CD4-positive, alpha-beta T cell treated with Interleukin-15 for 4 hours (primary cell): ENCODE data around the gene STUM.
A peak's percentile ranks its signal among the peaks of the same experiment; 100 is the strongest.

ENCODE experiments used
- DNase-seq: peaks from one replicate; pipeline ENCODE4 v3.0.0-alpha.2; 2020; ENCODE audit warnings: low spot score

Gene STUM

DNA sequence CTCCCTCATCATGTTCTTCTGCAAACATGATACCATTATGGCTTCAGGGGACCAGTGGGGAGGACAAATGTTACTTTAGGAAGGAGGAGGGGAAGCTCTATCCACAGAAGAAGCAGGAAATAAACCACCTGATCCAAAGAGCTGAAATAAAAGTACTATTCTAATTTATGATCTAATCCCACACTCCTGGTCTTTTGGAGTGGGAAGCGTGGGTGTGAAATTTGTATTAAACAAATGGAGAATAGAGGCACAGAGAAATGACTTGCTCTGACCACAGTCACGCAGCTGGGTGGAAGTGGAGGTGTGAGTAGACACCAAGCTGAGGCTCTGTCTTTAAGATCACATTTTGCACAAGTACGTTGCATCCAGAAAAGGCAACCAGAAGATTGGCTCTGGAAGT is 14.5 kb upstream of the STUM start:
- no peak for DNase-seq

DNA sequence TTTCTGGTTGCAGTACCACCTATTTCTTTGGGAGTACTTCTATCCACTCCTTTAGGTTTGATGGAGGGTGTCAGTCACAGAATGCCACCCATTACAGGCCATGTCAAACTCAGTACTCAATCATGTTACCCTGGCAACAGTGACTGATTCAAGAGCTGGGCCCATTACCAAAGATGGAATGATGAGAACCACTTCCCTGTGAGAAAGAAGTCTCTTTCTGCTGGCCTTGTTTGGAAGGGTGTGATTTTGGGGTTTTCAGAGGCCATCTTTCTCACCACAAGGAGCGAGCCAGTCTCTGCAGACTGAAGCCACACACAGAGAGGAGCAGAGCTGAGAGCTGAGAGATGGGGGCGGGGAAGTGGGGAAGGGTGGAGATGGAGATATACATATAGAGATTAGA is 13.9 kb upstream of the STUM start:
- DNase-seq = no peak

DNA sequence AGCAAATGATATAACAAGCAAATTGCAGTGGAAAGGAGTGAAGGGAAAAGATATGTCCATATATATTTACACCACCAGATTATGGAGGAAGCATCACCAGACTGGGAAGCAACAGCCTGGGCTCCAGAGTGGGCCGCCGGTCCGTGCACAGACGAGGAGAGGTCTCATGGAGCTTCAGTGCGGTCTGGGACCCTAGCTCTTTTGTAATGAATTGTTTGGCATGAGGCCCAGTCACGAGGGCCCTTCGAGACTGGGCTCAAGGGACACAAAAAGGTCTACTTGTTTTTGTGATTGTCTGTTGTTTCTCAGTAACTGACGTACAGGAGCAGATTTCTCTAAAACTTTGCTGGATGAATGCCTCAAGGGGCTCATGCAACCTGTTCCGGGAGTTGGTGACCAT is 12.9 kb upstream of the STUM start:
- DNase-seq = no peak

DNA sequence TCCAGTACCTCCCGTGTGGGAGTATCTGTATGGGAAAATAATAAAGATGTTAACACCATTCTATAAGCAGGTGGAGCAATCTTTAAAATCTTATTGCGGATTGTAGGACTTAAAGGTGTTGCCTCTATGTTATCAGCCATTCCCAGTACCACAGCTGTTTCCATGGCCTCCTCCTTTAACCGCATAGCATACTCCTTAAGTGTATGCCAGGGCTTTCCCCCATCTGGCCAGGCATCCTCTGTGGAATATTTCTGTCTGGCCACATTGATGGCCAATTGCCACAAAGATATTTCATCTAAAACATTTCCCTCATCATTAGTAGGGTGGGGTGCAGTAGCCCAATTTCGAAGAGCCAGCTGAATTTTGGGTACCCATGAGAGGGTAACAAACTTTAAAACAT is 7.3 kb upstream of the STUM start:
- no peak for DNase-seq

DNA sequence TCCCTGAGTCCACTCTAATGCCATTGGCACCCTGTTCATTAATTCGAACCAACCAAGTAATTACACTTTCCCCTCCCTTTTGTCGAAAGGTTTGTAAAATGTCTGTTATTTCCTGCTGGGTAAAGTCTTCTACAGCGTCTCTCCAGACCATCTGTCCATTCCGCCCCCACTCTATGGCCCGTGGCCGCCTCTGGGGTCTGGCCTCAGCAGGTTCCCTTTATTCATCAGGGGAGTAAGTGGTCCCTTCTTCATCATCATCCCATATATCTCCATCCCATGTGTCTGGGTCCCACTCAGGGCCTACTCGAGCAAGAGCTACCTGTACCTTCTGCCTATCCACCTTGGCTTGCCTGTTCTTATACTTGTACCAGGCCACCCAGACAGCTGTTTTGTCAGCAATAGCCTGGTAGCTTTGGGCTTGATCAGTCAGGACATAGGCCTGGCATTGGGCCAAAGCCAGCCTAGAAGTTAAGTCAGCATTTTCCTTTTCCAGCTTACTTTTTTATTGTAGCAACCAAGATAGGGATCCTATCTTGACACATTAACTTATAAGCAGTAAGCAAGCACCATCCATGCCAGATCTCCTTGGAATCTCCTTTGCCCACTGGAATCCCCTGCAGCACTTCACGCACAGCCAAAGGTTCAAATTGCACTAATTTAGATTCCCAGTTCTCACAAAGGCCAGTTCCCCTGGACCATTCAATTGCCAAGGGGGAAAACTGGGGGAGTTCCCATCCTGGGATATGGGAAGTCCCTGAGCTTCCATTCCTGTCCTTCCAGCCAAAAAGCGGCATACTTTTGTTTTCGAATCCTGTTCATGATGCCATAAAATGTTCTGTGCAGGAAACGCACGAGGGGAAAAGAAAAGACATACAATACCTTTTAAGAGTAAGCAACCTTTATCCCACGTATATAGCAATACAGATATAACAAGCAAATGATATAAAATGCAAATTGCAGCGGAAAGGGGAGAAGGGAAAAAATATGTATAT is 6.6 kb upstream of the STUM start:
- no peak for DNase-seq

DNA sequence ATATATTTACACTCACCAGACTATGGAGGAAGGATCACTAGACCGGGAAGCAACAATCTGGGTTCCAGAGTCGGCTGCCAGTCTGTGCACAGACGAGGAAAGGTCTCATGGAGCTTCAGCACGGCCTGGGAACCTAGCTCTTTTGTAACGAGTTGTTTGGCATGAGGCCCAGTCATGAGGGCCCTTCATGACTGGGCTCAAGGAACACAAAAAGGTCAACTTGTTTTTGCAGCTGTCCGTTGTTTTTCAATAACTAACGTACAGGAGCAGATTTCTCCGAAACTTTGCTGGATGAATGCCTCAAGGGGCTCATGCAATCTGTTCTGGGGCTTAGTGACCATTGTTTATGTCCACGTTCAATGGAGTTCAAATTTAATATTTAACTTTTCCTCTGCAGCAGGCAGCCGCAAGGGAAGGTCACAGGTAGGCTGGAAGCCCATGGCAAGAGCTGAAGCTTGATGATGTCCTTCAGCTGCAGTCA is 5.9 kb upstream of the STUM start:
- DNase-seq = no peak

DNA sequence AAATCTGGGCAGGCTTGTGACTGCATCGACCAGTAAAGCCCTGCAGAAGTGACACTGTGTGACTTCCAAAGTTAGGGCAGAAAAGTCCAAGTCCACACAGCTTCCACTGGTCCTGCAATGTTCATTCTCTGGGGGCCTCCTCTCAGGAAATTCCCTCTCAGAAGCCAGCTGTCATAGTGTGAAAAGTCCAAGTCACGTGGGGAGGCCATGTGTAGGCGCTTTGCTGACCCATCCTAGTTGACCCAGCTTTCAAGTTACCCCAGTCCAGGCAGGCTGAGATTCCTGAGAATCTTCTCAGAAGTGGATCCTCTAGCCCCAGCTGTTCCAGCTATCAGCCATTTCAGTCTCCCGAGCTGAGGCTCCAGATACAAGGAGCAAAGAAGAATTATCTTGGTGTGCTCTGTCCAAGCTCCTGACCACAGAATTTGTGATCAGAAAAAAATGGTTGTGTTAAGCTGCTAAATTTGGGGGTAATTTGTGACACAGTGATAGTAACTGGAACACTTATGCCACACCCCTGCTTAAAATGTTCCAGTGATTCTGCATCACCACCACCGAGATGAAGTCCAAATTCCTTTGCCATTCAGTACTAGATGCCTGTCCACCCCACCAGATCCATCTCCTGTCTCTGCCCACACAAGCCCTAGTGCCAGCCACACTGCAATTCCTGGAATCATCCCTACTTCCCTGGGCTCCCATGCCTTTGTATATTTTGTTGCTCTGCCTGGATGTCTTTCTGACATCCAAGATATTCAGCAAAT is 2.5 kb upstream of the STUM start:
- DNase-seq = no peak

DNA sequence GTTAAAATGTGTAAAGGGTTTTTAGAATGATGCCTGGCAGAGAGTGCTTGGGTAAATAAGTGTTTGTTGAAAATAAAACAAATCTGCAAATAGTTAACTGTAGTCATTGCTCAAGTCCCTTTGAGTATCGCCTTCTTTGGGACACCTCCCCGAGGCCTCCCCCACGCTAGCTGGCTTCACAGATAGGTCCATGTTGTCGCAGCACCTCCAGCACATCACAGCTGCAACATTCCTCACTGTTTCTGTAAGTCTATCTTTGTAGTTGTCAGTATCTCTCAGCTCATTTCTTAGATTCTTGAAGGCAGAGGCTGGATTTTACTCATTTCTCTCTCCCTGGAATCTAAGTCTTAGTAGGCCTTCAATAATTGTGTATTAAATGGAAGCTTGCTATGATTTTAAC is 1.6 kb upstream of the STUM start:
- no peak for DNase-seq

DNA sequence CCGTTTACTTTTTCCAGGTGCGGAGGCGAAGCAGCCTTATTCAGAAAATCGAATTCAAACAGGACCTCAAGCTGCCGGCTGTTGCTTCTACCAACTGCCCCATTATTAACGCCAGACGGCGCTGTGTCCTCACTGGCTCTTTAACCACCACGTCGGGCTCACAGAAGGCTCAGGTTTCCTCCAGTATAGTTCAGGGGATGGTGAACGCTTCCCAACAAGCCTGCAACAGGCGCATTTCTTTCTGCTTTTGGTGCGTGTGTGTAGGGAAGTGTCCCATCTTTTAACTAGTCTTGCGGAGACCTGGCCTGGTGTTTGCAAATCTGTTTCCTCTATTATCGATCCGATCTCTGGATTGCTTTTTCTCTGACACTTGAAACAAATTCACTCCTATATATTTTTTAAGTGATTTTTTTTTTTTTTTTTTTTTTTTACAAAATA is 791 bp upstream of the STUM start:
- DNase-seq = peak; percentile 66

DNA sequence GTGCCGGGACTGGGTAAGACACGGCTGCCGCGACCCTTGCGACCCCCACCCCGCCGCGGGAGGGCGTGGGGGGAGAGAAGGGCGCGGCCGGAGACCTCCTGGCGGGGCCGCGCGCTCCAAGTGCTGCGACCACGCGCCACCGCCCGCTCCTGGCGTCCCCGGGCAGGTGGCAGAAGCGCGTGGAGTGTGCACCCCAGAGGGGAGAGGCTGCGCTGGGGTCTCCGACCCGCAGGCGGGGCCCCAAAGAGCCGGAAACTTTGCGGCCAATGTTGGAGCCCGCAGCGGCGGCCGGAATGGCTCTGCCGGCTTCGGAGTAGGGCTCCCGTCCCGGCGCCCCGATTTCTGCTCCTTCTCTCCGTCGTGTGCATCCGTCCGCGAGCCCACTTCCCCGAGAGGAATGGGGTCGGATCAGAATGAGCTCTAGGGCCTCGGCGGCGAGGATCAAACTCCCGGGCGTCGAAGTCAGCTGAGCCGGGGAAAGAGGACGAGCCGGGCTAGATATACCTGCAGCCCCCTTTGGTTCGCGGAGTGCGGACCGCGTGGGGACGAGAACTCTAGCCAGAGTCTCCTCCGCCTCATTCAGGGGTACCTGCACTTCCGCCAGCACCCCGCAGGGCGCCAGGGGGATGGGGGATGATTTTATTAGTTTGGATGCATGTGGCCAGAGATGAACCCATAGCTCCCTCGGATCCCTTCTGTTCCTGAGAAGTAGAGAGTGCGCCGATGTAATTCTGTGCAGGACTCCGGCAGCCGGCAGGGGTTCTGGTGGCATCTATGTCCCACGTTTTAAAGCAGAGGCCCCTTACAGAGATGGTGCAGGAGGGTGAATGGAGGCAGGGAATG is 751 bp downstream of the STUM start:
- DNase-seq = no peak

DNA sequence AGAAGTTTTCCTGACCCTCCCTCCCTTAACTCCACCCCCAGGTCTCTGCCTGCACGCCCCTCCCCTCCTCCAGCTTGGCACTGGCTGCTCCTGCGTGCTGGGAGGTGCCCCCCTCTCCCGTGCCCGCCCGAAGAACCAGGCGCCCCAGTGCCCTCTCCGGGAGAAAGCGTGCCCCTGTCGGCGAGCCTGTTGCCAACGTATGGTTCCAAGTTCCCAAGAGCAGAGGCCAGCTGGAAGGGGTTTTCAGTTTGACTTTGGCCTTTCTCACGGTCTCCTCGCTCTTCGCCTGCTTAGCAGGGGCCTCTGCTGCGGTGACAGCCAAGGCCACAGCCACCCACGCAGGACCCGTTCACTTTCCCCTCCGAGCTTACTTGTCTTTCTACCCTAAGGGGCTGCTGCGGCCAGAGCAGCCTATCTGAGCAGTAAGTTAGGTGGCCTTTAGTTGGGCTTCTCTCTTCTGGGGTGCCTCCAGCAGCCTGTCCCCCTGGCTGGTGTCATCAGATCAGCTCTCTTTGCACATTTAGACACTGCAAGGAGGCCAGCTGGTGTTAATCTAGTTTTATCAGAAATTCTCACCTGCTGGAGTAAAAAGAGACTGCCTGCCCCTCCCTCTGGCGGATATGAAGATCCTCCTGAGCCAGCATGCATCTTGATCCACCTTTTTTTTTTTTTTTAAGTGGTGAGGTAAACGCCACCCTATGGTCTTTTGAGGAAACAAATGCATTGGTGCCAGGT is 1.5 kb downstream of the STUM start:
- DNase-seq = no peak

DNA sequence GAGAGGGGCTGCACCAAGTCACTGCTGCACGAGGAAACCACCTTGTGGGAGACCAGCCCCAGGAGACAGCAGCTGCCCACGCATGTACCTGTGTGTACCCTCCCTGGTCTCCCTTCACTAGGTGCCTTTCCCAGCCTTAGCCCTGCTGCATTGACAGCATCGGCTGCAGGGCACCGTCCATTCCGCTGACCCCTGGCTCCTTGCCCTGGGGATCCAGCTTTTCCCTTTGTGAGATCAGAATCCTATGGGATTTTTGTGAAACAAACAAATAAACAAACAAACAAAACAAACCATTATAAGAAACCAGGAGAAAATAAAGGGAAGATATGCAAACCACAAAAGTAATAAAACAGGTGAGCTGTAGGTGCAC is 2.1 kb downstream of the STUM start:
- no peak for DNase-seq

DNA sequence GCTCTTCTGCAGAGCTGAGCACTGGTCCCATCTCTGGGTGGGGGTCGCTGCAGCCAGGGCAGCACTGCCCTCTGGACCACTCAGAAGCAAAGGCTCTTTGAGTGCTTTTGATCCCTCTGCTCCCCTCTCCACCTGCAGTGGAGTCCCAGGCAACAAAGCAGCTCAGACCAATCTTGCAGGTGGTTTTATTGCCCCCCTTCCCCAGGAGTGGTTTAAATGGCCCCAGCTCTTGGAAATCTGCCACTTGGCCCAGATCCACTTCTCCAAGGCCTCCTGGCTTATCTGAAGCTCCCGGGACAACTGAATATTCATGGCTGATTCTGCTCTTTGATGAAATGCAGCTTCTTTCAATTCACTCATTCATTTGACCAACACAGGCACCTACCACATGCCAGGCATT is 2.7 kb downstream of the STUM start:
- DNase-seq = no peak

DNA sequence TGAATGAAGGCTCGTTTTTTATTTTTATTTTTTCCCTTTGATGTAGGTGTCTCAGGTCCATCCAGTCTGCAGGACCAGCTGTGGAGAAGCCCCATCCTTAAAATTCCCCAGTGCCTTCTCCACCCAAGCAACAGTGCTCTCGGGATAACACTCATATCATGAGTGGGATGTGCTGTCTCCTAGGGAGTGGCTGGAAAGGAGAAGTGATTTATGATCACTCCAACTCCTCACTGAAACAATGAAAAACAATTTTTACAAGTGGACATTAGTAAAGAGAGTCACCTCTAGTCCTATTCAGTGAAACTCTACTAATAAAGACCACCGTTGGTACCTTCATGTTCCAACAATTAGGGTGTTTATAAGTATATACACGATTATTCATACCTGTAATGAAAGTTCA is 3.5 kb downstream of the STUM start:
- DNase-seq = no peak

DNA sequence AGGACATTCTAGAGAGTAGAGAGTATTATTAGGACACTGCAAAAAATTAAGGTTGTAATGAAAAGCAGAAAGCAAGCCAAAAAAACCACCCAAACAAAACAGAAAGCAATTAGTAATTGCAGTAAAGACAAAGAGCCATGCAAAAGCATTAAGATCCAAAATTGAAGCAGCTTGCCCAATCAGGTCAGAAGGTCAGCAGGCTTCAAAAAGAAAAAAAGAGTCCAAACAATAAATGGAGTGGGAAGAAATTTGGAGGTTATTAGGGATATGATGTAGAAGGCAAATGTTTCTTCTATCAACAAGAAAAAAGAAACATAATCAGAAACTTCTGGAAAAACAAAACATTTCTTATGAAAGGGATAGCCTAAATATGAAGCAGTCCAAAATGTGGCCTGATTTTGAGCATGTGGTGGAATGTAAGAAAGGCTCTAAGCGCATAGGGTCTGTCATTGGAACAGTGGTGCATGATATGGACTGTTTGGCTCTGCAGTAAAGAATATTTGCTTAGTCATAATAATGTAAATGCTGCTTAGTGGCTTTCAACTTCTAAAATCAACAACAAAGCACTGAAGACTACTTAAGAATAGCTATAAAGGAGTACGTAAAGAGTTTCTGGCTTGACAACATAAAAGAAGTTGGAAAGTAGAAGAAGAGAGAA is 4.8 kb downstream of the STUM start:
- no peak for DNase-seq

DNA sequence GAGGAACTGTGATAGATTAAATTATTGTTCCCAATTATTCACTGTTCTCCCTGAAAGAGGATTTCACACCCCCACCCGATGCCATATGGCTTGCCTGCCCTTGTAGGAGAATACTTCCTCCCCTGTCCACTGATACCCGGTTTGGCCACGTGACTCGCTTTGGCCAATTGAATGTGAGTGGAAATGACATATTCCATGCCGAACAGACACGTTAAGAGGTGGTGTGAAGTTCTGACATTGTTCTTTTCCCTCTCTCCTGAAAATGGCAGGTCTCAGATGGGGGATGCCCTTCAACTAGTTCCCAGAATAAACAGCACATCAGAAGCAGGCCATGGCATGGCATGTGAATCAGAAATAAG is 5.3 kb downstream of the STUM start:
- no peak for DNase-seq

DNA sequence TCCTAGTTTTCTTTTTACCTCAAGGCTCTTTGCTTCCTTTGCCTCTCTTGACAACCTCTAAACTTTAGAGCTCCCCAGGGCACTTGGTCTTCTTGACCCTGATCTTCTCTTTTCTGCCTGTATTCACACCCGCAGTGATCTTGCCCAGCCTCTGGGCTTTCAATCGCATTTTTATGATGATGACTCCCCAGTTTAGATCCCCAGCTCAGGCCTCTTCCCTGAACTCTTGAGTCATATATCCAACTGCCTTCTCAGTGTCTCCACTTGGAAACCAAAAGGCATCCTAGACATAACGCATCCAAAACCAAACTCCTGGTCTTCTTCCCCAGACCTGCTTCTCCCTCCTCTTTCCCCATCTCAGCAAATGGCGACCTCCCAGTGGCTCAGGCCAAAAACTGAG is 6.5 kb downstream of the STUM start:
- DNase-seq = no peak

DNA sequence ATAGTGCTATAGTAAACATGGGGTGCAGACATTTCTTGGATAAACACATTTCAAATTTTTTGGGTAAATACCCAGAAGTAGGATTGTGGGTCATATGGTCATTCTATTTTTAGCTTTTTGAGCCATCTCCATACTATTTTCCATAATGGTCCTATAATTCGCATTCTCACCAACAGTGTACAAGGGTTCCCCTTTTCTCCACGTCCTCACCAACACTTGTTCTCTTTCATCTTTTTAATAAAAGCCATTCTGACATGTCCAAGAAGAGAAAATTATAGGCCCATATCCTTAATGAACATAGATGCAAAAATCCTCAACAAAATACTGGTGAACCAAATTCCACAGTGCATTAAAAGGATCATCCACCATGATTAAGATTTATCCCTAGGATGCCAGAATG is 8.9 kb downstream of the STUM start:
- no peak for DNase-seq

DNA sequence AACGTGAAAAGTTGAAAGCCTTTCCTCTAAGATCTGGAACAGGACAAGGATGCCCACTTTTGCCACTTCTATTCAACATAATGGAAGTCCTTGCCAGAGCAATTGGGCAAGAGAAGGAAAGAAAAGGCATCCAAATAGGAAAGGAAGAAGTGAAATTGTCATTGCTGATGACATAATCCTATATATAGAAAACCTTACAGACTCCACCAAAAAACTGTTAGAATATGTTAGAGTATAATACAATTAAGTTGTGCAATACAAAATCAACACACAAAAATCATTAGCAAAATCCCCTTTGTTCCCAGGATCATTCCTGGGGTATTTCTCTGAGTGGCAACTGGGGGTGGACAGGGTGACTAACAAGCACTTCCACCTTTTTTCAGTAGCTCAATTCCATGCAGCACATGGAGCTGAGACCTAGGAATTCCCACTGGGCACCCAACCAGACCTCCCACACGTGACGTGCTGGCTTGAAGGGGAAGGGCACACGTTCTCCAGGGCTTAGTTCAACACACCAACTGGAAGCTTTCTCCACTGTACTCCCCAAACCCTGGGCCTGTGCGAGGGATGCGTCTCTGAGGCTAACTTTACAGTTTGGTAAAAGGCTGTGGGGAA is 9.6 kb downstream of the STUM start:
- DNase-seq = no peak

DNA sequence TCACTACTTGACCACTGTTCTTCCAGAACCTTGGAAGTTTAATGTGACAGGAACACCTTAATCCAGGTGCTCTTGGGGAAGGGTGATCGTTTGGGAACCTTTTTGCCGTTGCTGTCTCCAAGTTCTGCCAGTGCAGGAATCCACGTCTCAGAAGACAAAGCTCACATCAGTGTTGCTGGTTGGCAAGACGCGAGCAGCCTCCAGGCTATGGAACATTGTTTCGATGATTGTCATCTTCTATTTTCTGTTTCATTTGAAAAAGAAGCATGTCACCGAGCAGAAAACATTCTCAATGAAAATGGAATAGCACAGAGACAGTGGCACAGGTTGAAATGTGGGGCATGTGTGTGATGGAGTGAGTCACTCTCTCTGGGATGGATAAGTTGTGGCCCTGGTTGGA is 11.7 kb downstream of the STUM start:
- no peak for DNase-seq

DNA sequence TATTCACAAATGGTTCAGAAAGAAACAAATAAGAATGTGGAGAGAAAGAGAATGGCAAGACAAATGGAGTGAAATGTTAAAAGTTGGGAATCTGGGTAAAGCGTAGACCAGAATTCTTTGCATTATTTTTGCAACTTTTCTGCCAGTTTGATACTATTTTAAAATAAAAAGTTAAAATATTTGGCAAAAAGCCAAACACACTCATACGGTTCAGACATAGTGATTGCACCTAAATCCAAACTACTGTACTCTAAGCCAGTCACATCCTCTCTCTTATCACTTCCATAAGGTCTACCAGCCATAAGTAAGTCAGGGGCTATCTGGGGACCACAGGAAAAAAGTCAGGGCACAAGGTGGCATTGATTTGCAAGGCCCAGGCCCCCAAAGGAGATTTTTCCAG is 14.4 kb downstream of the STUM start:
- DNase-seq = no peak
